ENCODE data around the gene TNFAIP2.
"Not testable (repeated sequence)": the region's sequence is repeated elsewhere in the genome, so short reads cannot be mapped to it uniquely, and the experiment has no call there.

DNA sequence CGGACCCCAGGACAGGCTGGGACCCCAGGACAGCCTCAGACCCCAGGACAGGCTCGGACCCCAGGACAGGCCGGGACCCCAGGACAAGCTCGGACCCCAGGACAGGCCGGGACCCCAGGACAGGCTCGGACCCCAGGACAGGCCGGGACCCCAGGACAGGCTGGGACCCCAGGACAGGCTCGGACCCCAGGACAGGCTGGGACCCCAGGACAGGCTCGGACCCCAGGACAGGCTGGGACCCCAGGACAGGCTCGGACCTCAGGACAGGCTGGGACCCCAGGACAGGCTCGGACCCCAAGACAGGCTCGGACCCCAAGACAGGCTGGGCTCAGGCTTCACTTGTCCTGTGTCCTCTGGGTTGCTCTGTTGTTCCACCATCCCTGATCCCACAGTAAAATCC lies 32.2 kb downstream of the TNFAIP2 start:
- TF ChIP-seq, protein P1, sequence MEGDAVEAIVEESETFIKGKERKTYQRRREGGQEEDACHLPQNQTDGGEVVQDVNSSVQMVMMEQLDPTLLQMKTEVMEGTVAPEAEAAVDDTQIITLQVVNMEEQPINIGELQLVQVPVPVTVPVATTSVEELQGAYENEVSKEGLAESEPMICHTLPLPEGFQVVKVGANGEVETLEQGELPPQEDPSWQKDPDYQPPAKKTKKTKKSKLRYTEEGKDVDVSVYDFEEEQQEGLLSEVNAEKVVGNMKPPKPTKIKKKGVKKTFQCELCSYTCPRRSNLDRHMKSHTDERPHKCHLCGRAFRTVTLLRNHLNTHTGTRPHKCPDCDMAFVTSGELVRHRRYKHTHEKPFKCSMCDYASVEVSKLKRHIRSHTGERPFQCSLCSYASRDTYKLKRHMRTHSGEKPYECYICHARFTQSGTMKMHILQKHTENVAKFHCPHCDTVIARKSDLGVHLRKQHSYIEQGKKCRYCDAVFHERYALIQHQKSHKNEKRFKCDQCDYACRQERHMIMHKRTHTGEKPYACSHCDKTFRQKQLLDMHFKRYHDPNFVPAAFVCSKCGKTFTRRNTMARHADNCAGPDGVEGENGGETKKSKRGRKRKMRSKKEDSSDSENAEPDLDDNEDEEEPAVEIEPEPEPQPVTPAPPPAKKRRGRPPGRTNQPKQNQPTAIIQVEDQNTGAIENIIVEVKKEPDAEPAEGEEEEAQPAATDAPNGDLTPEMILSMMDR (IDR thresholded peaks at IDR 0.05; ENCODE audit: poor library complexity, severe bottlenecking), result not testable (repeated sequence)
- not testable (repeated sequence) for TF ChIP-seq EZH2 (IDR thresholded peaks at IDR 0.05; ENCODE audit: borderline replicate concordance, insufficient read depth, low read length, poor library complexity, severe bottlenecking); POLR2AphosphoS5 (IDR thresholded peaks at IDR 0.05); EP300 (conservative IDR thresholded peaks at IDR 0.05; ENCODE audit: poor library complexity, severe bottlenecking); RAD21 (conservative IDR thresholded peaks at IDR 0.05)
- TF ChIP-seq, protein P2, sequence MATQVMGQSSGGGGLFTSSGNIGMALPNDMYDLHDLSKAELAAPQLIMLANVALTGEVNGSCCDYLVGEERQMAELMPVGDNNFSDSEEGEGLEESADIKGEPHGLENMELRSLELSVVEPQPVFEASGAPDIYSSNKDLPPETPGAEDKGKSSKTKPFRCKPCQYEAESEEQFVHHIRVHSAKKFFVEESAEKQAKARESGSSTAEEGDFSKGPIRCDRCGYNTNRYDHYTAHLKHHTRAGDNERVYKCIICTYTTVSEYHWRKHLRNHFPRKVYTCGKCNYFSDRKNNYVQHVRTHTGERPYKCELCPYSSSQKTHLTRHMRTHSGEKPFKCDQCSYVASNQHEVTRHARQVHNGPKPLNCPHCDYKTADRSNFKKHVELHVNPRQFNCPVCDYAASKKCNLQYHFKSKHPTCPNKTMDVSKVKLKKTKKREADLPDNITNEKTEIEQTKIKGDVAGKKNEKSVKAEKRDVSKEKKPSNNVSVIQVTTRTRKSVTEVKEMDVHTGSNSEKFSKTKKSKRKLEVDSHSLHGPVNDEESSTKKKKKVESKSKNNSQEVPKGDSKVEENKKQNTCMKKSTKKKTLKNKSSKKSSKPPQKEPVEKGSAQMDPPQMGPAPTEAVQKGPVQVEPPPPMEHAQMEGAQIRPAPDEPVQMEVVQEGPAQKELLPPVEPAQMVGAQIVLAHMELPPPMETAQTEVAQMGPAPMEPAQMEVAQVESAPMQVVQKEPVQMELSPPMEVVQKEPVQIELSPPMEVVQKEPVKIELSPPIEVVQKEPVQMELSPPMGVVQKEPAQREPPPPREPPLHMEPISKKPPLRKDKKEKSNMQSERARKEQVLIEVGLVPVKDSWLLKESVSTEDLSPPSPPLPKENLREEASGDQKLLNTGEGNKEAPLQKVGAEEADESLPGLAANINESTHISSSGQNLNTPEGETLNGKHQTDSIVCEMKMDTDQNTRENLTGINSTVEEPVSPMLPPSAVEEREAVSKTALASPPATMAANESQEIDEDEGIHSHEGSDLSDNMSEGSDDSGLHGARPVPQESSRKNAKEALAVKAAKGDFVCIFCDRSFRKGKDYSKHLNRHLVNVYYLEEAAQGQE (IDR thresholded peaks at IDR 0.05; ENCODE audit: borderline replicate concordance), result not testable (repeated sequence)
